CD14-positive monocyte (primary cell): ENCODE data around the gene ZNF256. TPM values are rescaled to one million over a fixed set of nuclear protein-coding genes. Genes with fewer than 3 reads are reported as not detected.
A peak's percentile ranks its signal among the peaks of the same experiment; 100 is the strongest.

Source experiments
- DNase-seq, 3 donors: peaks; one replicate each; pipeline ENCODE4 v3.0.0-alpha.2; 2011 to 2022
- H2AFZ ChIP-seq: 2 replicates; pipeline ENCODE4 v1.6.0; 2012; ENCODE audit warnings: mild to moderate bottlenecking, low read depth, low read length, inconsistent platforms; ENCODE audit not compliant: insufficient read depth, poor library complexity, severe bottlenecking
- H3K27ac ChIP-seq, 2 donors: 1 replicate in 1 of 2; 2 replicates in 1 of 2; pipeline ENCODE4 v1.5.1; 2012 to 2013; ENCODE audit warnings: low read length in 2 of 2, control low read depth in 1 of 2, inconsistent platforms in 1 of 2, low read depth in 1 of 2, mild to moderate bottlenecking in 1 of 2
- H3K27me3 ChIP-seq, 2 donors: one replicate each; pipeline versions ENCODE4 v1.6.0 to v1.6.1; 2011 to 2013; ENCODE audit warnings: low read length in 2 of 2; ENCODE audit not compliant: control insufficient read depth in 2 of 2, insufficient read depth in 2 of 2
- H3K36me3 ChIP-seq, 2 donors: replicated peaks in 1 of 2; 1 replicate in 1 of 2; 2 replicates in 1 of 2; pipeline versions ENCODE4 v1.5.1 to v1.6.1; 2012 to 2013; ENCODE audit warnings: low read length in 2 of 2, control low read depth in 1 of 2, inconsistent platforms in 1 of 2, mild to moderate bottlenecking in 1 of 2; ENCODE audit not compliant: insufficient read depth in 2 of 2, control insufficient read depth in 1 of 2
- H3K4me1 ChIP-seq, 2 donors: 1 replicate in 1 of 2; 2 replicates in 1 of 2; pipeline versions ENCODE4 v1.5.1 to v1.6.1; 2012 to 2013; ENCODE audit warnings: low read length in 2 of 2, control low read depth in 1 of 2, inconsistent platforms in 1 of 2, mild to moderate bottlenecking in 1 of 2, moderate library complexity in 1 of 2; ENCODE audit not compliant: insufficient read depth in 2 of 2, control insufficient read depth in 1 of 2
- H3K4me2 ChIP-seq: replicated peaks from 2 replicates; pipeline ENCODE3; 2012; ENCODE audit warnings: low read length, moderate library complexity, mild to moderate bottlenecking; ENCODE audit not compliant: poor library complexity, severe bottlenecking; ENCODE audit errors: extremely low read depth
- H3K4me3 ChIP-seq, 3 experiments: fragments of 200-600 bp in 1 of 3; sonication (generic) in 1 of 3; replicated peaks in 1 of 3; 1 replicate in 2 of 3; 2 replicates in 1 of 3; pipeline ENCODE4 v1.5.1; 2011 to 2013; ENCODE audit warnings: low read length in 3 of 3, mild to moderate bottlenecking in 3 of 3, control low read depth in 2 of 3, low read depth in 2 of 3, inconsistent platforms in 1 of 3, moderate library complexity in 1 of 3
- H3K79me2 ChIP-seq: 2 replicates; pipeline ENCODE4 v1.6.0; 2012; ENCODE audit warnings: mild to moderate bottlenecking, control low read depth, inconsistent platforms, low read length, moderate library complexity; ENCODE audit not compliant: insufficient read depth
- H3K9ac ChIP-seq: 2 replicates; pipeline ENCODE4 v1.6.0; 2017; ENCODE audit warnings: low read length, mild to moderate bottlenecking; ENCODE audit not compliant: insufficient read depth, poor library complexity, severe bottlenecking
- H3K9me3 ChIP-seq, 2 donors: replicated peaks in 1 of 2; 1 replicate in 1 of 2; 2 replicates in 1 of 2; pipeline versions ENCODE4 v1.5.1 to v1.6.1; 2012 to 2013; ENCODE audit warnings: low read length in 2 of 2, control low read depth in 1 of 2; ENCODE audit not compliant: control insufficient read depth in 1 of 2, insufficient read depth in 1 of 2
- H4K20me1 ChIP-seq: 2 replicates; pipeline ENCODE4 v1.6.0; 2012; ENCODE audit warnings: mild to moderate bottlenecking, low read length, control low read depth, moderate library complexity; ENCODE audit not compliant: insufficient read depth
- H3K27ac Mint-ChIP-seq, 7 donors: one replicate each; pipeline ENCODE4 v1.8.0; 2020; ENCODE audit warnings: mild to moderate bottlenecking in 7 of 7, mixed read lengths in 7 of 7, moderate library complexity in 6 of 7, inconsistent platforms in 2 of 7
- H3K27me3 Mint-ChIP-seq, 3 donors: one replicate each; pipeline ENCODE4 v1.8.0; 2021 to 2022; ENCODE audit warnings: low read depth in 3 of 3, mild to moderate bottlenecking in 3 of 3, mixed read lengths in 3 of 3, moderate library complexity in 3 of 3, inconsistent platforms in 1 of 3
- H3K36me3 Mint-ChIP-seq, 2 donors: one replicate each; pipeline ENCODE4 v1.8.0; 2020; ENCODE audit warnings: mixed read lengths in 2 of 2, inconsistent platforms in 1 of 2, mild to moderate bottlenecking in 1 of 2
- H3K4me1 Mint-ChIP-seq: one replicate; pipeline ENCODE4 v1.8.0; 2020; ENCODE audit warnings: mild to moderate bottlenecking, mixed read lengths
- H3K4me3 Mint-ChIP-seq, 2 donors: one replicate each; pipeline ENCODE4 v1.8.0; 2020; ENCODE audit warnings: mild to moderate bottlenecking in 2 of 2, mixed read lengths in 2 of 2, moderate library complexity in 1 of 2
- H3K9me3 Mint-ChIP-seq, 7 donors: one replicate each; pipeline ENCODE4 v1.8.0; 2020 to 2022; ENCODE audit warnings: mixed read lengths in 7 of 7, mild to moderate bottlenecking in 6 of 7, moderate library complexity in 6 of 7, inconsistent platforms in 2 of 7
- CTCF ChIP-seq: fragments of 200-600 bp; IDR thresholded peaks from one replicate; pipeline ENCODE4 v1.8.0; 2022; ENCODE audit warnings: antibody characterized with exemption, mild to moderate bottlenecking
- WGBS: methylation state at CpG from one replicate; pipeline ENCODE4 v1.1.5; 2013; ENCODE audit warnings: missing lambda C conversion rate; ENCODE audit not compliant: insufficient coverage; 5-methylcytosine and 5-hydroxymethylcytosine counted together
- intact Hi-C, 2 donors: fragments of 100-400 bp; cut with micrococcal nuclease; formaldehyde crosslinking; loops; one replicate each; pipeline versions ENCODE4 v1.15.0 to v1.15.1; 2023
- polyA plus RNA-seq, 3 donors: library from polyadenylated mRNA; depleted of rRNA in 1 of 3; unstranded in 2 of 3; stranded (reverse) in 1 of 3; fragments of 300-500 nt in 2 of 3; fragments of >200 nt in 1 of 3; fragmentation: Illumina TruSeq in 2 of 3; gene quantifications; 1 replicate in 2 of 3; 2 replicates in 1 of 3; pipeline ENCODE4 v1.2.3, GENCODE V29; 2012 to 2021

The ZNF256 gene
- polyA plus RNA-seq, 3 donors, result 0.51 to 1.3 (median 0.85) TPM

GRCh38 chr19:57935731-57936130 is 11.8 kb downstream of the ZNF256 start:
- Mint-ChIP-seq H3K36me3 (peaks cover 16 to 35% of the 10 kb centered on the region in 2 donors), H3K4me3 (peak overlapping the region in 1 of 2 donors; percentile 96), H3K4me1 (peaks cover 11% of the 10 kb centered on the region), H3K27me3 (peaks cover 4 to 7% (median 5%) of the 10 kb centered on the region in 3 donors), H3K27ac (no peak overlapping the region), H3K9me3 (peaks cover 52 to 97% (median 94%) of the 10 kb centered on the region in 7 donors)
- 95% methylated on average over 3 of the region's 12 CpGs for WGBS
- Histone ChIP-seq H3K36me3 (peaks cover 0 to 14% of the 10 kb centered on the region in 2 donors), H3K9ac (no peak overlapping the region), H3K9me3 (peaks cover 83 to 93% of the 10 kb centered on the region in 2 donors), H3K4me1 (peaks cover 6 to 8% of the 10 kb centered on the region in 2 donors), H3K79me2 (no peaks in the 10 kb centered on the region), H3K27ac (no peak overlapping the region), H4K20me1 (no peaks in the 10 kb centered on the region), H3K4me2 (no peak overlapping the region), H3K4me3 (peak overlapping the region in 1 of 3 experiments; percentile 79), H2AFZ (no peak overlapping the region), H3K27me3 (no peaks in the 10 kb centered on the region)
- no peak for DNase-seq
- intact Hi-C loops, result no loop called here
- TF ChIP-seq CTCF, result no peak

- Mint-ChIP-seq H3K36me3 (peaks cover 19 to 33% of the 10 kb centered on the region in 2 donors), H3K9me3 (peaks cover 56 to 100% (median 97%) of the 10 kb centered on the region in 7 donors), H3K27ac (peak within 1 kb of the TSS in 5 of 7 donors; percentile 16 to 77 (median 57)), H3K4me1 (peaks cover 11% of the 10 kb centered on the region), H3K4me3 (peak within 1 kb of the TSS; percentile 91 to 96), H3K27me3 (peaks cover 4 to 7% (median 5%) of the 10 kb centered on the region in 3 donors)
- Histone ChIP-seq H3K27ac (peak within 1 kb of the TSS in 1 of 2 donors; percentile 43), H2AFZ (peak within 1 kb of the TSS; percentile 82), H3K4me1 (peaks cover 6 to 8% of the 10 kb centered on the region in 2 donors), H3K4me3 (peak within 1 kb of the TSS; percentile 54 to 79 (median 55)), H3K9ac (peak within 1 kb of the TSS; percentile 59), H3K9me3 (peaks cover 89 to 99% of the 10 kb centered on the region in 2 donors), H3K36me3 (peaks cover 0 to 16% of the 10 kb centered on the region in 2 donors), H3K79me2 (no peaks in the 10 kb centered on the region), H3K27me3 (no peaks in the 10 kb centered on the region), H4K20me1 (no peaks in the 10 kb centered on the region), H3K4me2 (peak within 1 kb of the TSS; percentile 81)
- DNase-seq, result peak; percentile 42 to 57 (median 43)
- no peak for TF ChIP-seq CTCF
- WGBS, result 6% methylated on average over 48 of the region's 54 CpGs
- intact Hi-C loops, result no loop called here
These were observed 12.5 kb downstream of the ZNF256 start, which contains the start of gene ZNF418 for GRCh38 chr19:57934820-57935665. Gene ZNF418, minus strand, starts transcription at chr19:57935402. Its CDS starts 1,580 bp downstream, at chr19:57933822.
